Measurements from ENCODE around the gene ANXA10. TPM values are rescaled to one million over a fixed set of nuclear protein-coding genes. Genes with fewer than 3 reads are reported as not detected.

ANXA10 gene
- total and polyA plus RNA-seq, 2 experiments from 2014 or later, result not detected

DNA sequence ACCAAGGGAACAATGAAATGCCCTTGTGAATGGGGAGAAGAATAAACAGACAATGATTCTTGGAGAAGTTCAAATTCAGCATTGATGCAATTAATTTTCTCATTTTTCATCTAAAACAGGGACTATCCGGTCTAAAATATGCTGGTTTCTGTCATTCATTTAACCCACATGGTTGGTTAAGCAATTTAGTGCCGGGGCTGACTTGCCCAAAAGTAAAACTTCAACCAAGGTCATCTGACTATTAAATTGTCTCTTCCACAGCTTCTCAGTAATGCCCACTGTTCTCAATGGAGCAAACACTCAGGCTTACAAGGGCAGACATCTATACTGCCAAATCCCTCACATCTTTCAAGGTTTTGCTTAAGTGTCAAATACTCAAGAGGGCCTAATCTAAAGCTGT is 51.3 kb downstream of the ANXA10 start:
- no peak overlapping the region for H3K4me2 ChIP-seq
- no peaks in the 10 kb centered on the region for H4K20me1 ChIP-seq (replicated peaks; ENCODE audit: insufficient read depth)
- H3K27me3 ChIP-seq (ENCODE audit: insufficient read depth), result no peaks in the 10 kb centered on the region
- H2AFZ ChIP-seq, result no peak overlapping the region
- Mint-ChIP-seq H3K4me1 (peaks cover 3% of the 10 kb centered on the region; the same call in 1 of the 3 replicates), H3K9me3 (no peaks in the 10 kb centered on the region), H3K27ac (no peak overlapping the region), H3K4me3 (no peak overlapping the region), H3K27me3 (ENCODE audit: insufficient read depth, low read depth, poor library complexity) (no peaks in the 10 kb centered on the region), H3K36me3 (ENCODE audit: low read depth) (no peaks in the 10 kb centered on the region)
- no peaks in the 10 kb centered on the region for H3K36me3 ChIP-seq (ENCODE audit: insufficient read depth)
- H3K27ac ChIP-seq (ENCODE audit: low read depth), result no peak overlapping the region
- H3K4me3 ChIP-seq, result no peak overlapping the region
- H3K79me2 ChIP-seq (replicated peaks; ENCODE audit: insufficient read depth), result no peaks in the 10 kb centered on the region
- H3K9me2 ChIP-seq (ENCODE audit: insufficient read depth), result peaks cover 12% of the 10 kb centered on the region; the same call in 1 of the 2 replicates
- TF ChIP-seq, protein P1, sequence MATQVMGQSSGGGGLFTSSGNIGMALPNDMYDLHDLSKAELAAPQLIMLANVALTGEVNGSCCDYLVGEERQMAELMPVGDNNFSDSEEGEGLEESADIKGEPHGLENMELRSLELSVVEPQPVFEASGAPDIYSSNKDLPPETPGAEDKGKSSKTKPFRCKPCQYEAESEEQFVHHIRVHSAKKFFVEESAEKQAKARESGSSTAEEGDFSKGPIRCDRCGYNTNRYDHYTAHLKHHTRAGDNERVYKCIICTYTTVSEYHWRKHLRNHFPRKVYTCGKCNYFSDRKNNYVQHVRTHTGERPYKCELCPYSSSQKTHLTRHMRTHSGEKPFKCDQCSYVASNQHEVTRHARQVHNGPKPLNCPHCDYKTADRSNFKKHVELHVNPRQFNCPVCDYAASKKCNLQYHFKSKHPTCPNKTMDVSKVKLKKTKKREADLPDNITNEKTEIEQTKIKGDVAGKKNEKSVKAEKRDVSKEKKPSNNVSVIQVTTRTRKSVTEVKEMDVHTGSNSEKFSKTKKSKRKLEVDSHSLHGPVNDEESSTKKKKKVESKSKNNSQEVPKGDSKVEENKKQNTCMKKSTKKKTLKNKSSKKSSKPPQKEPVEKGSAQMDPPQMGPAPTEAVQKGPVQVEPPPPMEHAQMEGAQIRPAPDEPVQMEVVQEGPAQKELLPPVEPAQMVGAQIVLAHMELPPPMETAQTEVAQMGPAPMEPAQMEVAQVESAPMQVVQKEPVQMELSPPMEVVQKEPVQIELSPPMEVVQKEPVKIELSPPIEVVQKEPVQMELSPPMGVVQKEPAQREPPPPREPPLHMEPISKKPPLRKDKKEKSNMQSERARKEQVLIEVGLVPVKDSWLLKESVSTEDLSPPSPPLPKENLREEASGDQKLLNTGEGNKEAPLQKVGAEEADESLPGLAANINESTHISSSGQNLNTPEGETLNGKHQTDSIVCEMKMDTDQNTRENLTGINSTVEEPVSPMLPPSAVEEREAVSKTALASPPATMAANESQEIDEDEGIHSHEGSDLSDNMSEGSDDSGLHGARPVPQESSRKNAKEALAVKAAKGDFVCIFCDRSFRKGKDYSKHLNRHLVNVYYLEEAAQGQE (IDR thresholded peaks at IDR 0.05; ENCODE audit: unreplicated experiment), result no peak
- TF ChIP-seq ZNF331 (CRISPR knock-in tag; IDR thresholded peaks at IDR 0.05; ENCODE audit: low read depth), result no peak
- no peak for TF ChIP-seq EZH2phosphoT487 (IDR thresholded peaks at IDR 0.05; ENCODE audit: unreplicated experiment)
- TF ChIP-seq CREB1 (CRISPR knock-in tag; IDR thresholded peaks at IDR 0.05; ENCODE audit: low read depth), result no peak
- TF ChIP-seq ZNF114 (CRISPR knock-in tag; IDR thresholded peaks at IDR 0.05), result no peak
- TF ChIP-seq EZH2 (IDR thresholded peaks at IDR 0.05; ENCODE audit: low read depth, unreplicated experiment), result no peak
- TF ChIP-seq NANOG (IDR thresholded peaks at IDR 0.05; ENCODE audit: borderline replicate concordance), result no peak
- no peak for TF ChIP-seq POLR2AphosphoS5 (IDR thresholded peaks at IDR 0.05; ENCODE audit: low read depth)
- no peak for TF ChIP-seq JUNB (IDR thresholded peaks at IDR 0.05; ENCODE audit: unreplicated experiment)
- TF ChIP-seq, protein P2, sequence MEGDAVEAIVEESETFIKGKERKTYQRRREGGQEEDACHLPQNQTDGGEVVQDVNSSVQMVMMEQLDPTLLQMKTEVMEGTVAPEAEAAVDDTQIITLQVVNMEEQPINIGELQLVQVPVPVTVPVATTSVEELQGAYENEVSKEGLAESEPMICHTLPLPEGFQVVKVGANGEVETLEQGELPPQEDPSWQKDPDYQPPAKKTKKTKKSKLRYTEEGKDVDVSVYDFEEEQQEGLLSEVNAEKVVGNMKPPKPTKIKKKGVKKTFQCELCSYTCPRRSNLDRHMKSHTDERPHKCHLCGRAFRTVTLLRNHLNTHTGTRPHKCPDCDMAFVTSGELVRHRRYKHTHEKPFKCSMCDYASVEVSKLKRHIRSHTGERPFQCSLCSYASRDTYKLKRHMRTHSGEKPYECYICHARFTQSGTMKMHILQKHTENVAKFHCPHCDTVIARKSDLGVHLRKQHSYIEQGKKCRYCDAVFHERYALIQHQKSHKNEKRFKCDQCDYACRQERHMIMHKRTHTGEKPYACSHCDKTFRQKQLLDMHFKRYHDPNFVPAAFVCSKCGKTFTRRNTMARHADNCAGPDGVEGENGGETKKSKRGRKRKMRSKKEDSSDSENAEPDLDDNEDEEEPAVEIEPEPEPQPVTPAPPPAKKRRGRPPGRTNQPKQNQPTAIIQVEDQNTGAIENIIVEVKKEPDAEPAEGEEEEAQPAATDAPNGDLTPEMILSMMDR (conservative IDR thresholded peaks at IDR 0.05; ENCODE audit: low read depth in 2 of 2), result no peak
- TF ChIP-seq, protein P3, sequence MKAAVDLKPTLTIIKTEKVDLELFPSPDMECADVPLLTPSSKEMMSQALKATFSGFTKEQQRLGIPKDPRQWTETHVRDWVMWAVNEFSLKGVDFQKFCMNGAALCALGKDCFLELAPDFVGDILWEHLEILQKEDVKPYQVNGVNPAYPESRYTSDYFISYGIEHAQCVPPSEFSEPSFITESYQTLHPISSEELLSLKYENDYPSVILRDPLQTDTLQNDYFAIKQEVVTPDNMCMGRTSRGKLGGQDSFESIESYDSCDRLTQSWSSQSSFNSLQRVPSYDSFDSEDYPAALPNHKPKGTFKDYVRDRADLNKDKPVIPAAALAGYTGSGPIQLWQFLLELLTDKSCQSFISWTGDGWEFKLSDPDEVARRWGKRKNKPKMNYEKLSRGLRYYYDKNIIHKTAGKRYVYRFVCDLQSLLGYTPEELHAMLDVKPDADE (IDR thresholded peaks at IDR 0.05), result no peak
- no peak for TF ChIP-seq STAT1 (IDR thresholded peaks at IDR 0.05; ENCODE audit: unreplicated experiment)
- TF ChIP-seq, protein P4, sequence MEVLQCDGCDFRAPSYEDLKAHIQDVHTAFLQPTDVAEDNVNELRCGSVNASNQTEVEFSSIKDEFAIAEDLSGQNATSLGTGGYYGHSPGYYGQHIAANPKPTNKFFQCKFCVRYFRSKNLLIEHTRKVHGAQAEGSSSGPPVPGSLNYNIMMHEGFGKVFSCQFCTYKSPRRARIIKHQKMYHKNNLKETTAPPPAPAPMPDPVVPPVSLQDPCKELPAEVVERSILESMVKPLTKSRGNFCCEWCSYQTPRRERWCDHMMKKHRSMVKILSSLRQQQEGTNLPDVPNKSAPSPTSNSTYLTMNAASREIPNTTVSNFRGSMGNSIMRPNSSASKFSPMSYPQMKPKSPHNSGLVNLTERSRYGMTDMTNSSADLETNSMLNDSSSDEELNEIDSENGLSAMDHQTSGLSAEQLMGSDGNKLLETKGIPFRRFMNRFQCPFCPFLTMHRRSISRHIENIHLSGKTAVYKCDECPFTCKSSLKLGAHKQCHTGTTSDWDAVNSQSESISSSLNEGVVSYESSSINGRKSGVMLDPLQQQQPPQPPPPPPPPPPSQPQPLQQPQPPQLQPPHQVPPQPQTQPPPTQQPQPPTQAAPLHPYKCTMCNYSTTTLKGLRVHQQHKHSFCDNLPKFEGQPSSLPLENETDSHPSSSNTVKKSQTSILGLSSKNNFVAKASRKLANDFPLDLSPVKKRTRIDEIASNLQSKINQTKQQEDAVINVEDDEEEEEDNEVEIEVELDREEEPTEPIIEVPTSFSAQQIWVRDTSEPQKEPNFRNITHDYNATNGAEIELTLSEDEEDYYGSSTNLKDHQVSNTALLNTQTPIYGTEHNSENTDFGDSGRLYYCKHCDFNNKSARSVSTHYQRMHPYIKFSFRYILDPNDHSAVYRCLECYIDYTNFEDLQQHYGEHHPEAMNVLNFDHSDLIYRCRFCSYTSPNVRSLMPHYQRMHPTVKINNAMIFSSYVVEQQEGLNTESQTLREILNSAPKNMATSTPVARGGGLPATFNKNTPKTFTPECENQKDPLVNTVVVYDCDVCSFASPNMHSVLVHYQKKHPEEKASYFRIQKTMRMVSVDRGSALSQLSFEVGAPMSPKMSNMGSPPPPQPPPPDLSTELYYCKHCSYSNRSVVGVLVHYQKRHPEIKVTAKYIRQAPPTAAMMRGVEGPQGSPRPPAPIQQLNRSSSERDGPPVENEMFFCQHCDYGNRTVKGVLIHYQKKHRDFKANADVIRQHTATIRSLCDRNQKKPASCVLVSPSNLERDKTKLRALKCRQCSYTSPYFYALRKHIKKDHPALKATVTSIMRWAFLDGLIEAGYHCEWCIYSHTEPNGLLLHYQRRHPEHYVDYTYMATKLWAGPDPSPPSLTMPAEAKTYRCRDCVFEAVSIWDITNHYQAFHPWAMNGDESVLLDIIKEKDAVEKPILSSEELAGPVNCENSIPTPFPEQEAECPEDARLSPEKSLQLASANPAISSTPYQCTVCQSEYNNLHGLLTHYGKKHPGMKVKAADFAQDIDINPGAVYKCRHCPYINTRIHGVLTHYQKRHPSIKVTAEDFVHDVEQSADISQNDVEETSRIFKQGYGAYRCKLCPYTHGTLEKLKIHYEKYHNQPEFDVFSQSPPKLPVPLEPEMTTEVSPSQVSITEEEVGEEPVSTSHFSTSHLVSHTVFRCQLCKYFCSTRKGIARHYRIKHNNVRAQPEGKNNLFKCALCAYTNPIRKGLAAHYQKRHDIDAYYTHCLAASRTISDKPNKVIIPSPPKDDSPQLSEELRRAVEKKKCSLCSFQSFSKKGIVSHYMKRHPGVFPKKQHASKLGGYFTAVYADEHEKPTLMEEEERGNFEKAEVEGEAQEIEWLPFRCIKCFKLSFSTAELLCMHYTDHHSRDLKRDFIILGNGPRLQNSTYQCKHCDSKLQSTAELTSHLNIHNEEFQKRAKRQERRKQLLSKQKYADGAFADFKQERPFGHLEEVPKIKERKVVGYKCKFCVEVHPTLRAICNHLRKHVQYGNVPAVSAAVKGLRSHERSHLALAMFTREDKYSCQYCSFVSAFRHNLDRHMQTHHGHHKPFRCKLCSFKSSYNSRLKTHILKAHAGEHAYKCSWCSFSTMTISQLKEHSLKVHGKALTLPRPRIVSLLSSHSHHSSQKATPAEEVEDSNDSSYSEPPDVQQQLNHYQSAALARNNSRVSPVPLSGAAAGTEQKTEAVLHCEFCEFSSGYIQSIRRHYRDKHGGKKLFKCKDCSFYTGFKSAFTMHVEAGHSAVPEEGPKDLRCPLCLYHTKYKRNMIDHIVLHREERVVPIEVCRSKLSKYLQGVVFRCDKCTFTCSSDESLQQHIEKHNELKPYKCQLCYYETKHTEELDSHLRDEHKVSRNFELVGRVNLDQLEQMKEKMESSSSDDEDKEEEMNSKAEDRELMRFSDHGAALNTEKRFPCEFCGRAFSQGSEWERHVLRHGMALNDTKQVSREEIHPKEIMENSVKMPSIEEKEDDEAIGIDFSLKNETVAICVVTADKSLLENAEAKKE (CRISPR knock-in tag; IDR thresholded peaks at IDR 0.05), result no peak
- ATAC-seq, result no peak
- no peaks in the 10 kb centered on the region for H3K4me1 ChIP-seq (ENCODE audit: insufficient read depth)
- DNase-seq (ENCODE audit: low spot score), result no peak
- H3F3A ChIP-seq (replicated peaks; ENCODE audit: low read depth), result no peaks in the 10 kb centered on the region

Measured in GM23338 (cell line).